PC-9 (cell line): ENCODE results near the gene PRKAA2. TPM values are rescaled to one million over a fixed set of nuclear protein-coding genes. Genes with fewer than 3 reads are reported as not detected.

Source experiments
- BruUV-seq: library from RNA; stranded (reverse); fragments of 400-500 nt; replicated peaks from 2 replicates; lab custom pipeline; 2021; lab: Mats Ljungman, UMichigan
- CTCF ChIA-PET: fragments of 300-600 bp; sonication (Branson Sonifier 250); formaldehyde crosslinking; loops from one replicate; lab custom pipeline; 2022; ENCODE audit warnings: antibody characterized with exemption; lab: Charles Lee
- POLR2A ChIA-PET: fragments of 300-600 bp; sonication (Branson Sonifier 250); formaldehyde crosslinking; loops from one replicate; lab custom pipeline; 2022; ENCODE audit warnings: antibody characterized with exemption; ENCODE audit not compliant: unreplicated experiment; lab: Charles Lee
- DNase-seq, 2 experiments: peaks; one replicate each; pipeline versions ENCODE4 v3.0.0 to v3.0.0-alpha.2; 2015 to 2022; ENCODE audit warnings: mixed read lengths in 1 of 2
- H2AFZ ChIP-seq: fragments of 200-600 bp; sonication (generic); 2 replicates; pipeline ENCODE4 v1.8.1; 2017; ENCODE audit warnings: antibody characterized with exemption
- H3F3A ChIP-seq: fragments of 200-600 bp; sonication (generic); 2 replicates; pipeline ENCODE4 v1.8.1; 2017; ENCODE audit warnings: antibody characterized with exemption, mild to moderate bottlenecking, low read depth; ENCODE audit not compliant: insufficient read depth
- H3K27ac ChIP-seq: fragments of 200-600 bp; sonication (generic); 2 replicates; pipeline ENCODE4 v1.6.1; 2016; ENCODE audit warnings: mixed run types
- H3K27me3 ChIP-seq: fragments of 200-600 bp; sonication (generic); 2 replicates; pipeline ENCODE4 v1.6.1; 2016; ENCODE audit warnings: low read depth, mixed run types; ENCODE audit not compliant: insufficient read depth
- H3K36me3 ChIP-seq: fragments of 200-600 bp; sonication (generic); 2 replicates; pipeline ENCODE4 v1.6.1; 2016; ENCODE audit warnings: low read depth, mixed run types
- H3K4me1 ChIP-seq: fragments of 200-600 bp; sonication (generic); replicated peaks from 2 replicates; pipeline ENCODE4 v1.6.1; 2016; ENCODE audit warnings: mixed run types; ENCODE audit not compliant: insufficient read depth
- H3K4me2 ChIP-seq: fragments of 200-600 bp; sonication (generic); 2 replicates; pipeline ENCODE4 v1.6.1; 2017; ENCODE audit warnings: mixed run types
- H3K4me3 ChIP-seq: fragments of 200-600 bp; sonication (generic); 2 replicates; pipeline ENCODE4 v1.6.1; 2016; ENCODE audit warnings: mixed run types
- H3K79me2 ChIP-seq: fragments of 200-600 bp; sonication (generic); 2 replicates; pipeline ENCODE4 v1.6.1; 2017; ENCODE audit warnings: low read depth, mixed run types
- H3K9me2 ChIP-seq: fragments of 200-600 bp; sonication (generic); 2 replicates; pipeline ENCODE4 v1.8.1; 2017; ENCODE audit warnings: mild to moderate bottlenecking; ENCODE audit not compliant: insufficient read depth
- H3K9me3 ChIP-seq: fragments of 200-600 bp; sonication (generic); 2 replicates; pipeline ENCODE4 v1.8.1; 2016; ENCODE audit warnings: low read depth; ENCODE audit not compliant: insufficient read depth
- H4K20me1 ChIP-seq: fragments of 200-600 bp; sonication (generic); 2 replicates; pipeline ENCODE4 v1.8.1; 2017; ENCODE audit not compliant: insufficient read depth
- CTCF ChIP-seq: fragments of 200-600 bp; sonication (generic); conservative IDR thresholded peaks from 2 replicates; pipeline ENCODE4 v1.6.1; 2017; ENCODE audit warnings: mixed run types, antibody characterized with exemption, mild to moderate bottlenecking, moderate library complexity
- EZH2 ChIP-seq: fragments of 200-600 bp; sonication (generic); IDR thresholded peaks from 2 replicates; pipeline ENCODE4 v1.8.0; 2017; ENCODE audit warnings: antibody characterized with exemption, low read depth
- intact Hi-C: fragments of 100-400 bp; cut with micrococcal nuclease; formaldehyde crosslinking; loops from one replicate; pipeline ENCODE4 v1.10.0; 2022; ENCODE audit not compliant: unreplicated experiment
- total RNA-seq: library from RNA; stranded (reverse); gene quantifications from 2 replicates; pipeline ENCODE4 v1.2.3, GENCODE V29; 2021

Gene PRKAA2
- total RNA-seq, 1 experiment from 2014 or later: 5.0 TPM

- Histone ChIP-seq H3K27me3 (no peaks in the 10 kb centered on the region), H3K79me2 (peaks cover 2% of the 10 kb centered on the region; the same call in 1 of the 2 replicates), H3F3A (no peaks in the 10 kb centered on the region), H3K4me2 (no peak overlapping the region), H4K20me1 (no peaks in the 10 kb centered on the region), H3K9me2 (no peaks in the 10 kb centered on the region), H3K4me1 (no peaks in the 10 kb centered on the region), H2AFZ (no peak overlapping the region), H3K27ac (no peak overlapping the region), H3K9me3 (no peaks in the 10 kb centered on the region), H3K36me3 (0 out of 2 replicates have a peak, but pooled peaks cover 3% of the 10 kb centered on the region), H3K4me3 (no peak overlapping the region)
- TF ChIP-seq CTCF (no peak), EZH2 (no peak)
- BruUV-seq: no TSS peak
- CTCF ChIA-PET: no interaction called here
- POLR2A ChIA-PET: no interaction called here
- no peak for DNase-seq
- intact Hi-C loops: no loop called here
These were observed 20.3 kb downstream of the PRKAA2 start for GRCh38 chr1:56665384-56665783.

GRCh38 chr1:56666112-56666608 is 21.0 kb downstream of the PRKAA2 start:
- Histone ChIP-seq H4K20me1 (no peaks in the 10 kb centered on the region), H3K27ac (no peak overlapping the region), H3K4me1 (no peaks in the 10 kb centered on the region), H3K4me2 (no peak overlapping the region), H2AFZ (no peak overlapping the region), H3F3A (no peaks in the 10 kb centered on the region), H3K36me3 (0 out of 2 replicates have a peak, but pooled peaks cover 3% of the 10 kb centered on the region), H3K79me2 (peaks cover 5% of the 10 kb centered on the region; the same call in 1 of the 2 replicates), H3K9me3 (no peaks in the 10 kb centered on the region), H3K4me3 (no peak overlapping the region), H3K27me3 (no peaks in the 10 kb centered on the region), H3K9me2 (no peaks in the 10 kb centered on the region)
- POLR2A ChIA-PET: no interaction called here
- intact Hi-C loops: no loop called here
- no peak for TF ChIP-seq EZH2
- no peak for TF ChIP-seq CTCF
- CTCF ChIA-PET: no interaction called here
- no TSS peak for BruUV-seq
- DNase-seq: no peak

- no peak for TF ChIP-seq CTCF
- TF ChIP-seq EZH2: no peak
- BruUV-seq: no TSS peak
- H3K36me3 ChIP-seq: no peaks in the 10 kb centered on the region
- H3K4me1 ChIP-seq: no peaks in the 10 kb centered on the region
- no peak overlapping the region for H3K4me3 ChIP-seq
- H3K4me2 ChIP-seq: no peak overlapping the region
- no peak overlapping the region for H2AFZ ChIP-seq
- peaks cover 5% of the 10 kb centered on the region; the same call in 1 of the 2 replicates for H3K79me2 ChIP-seq
- no peaks in the 10 kb centered on the region for H3F3A ChIP-seq
- H3K27me3 ChIP-seq: no peaks in the 10 kb centered on the region
- no peak for DNase-seq
- no peak overlapping the region for H3K27ac ChIP-seq
- H3K9me3 ChIP-seq: no peaks in the 10 kb centered on the region
- intact Hi-C loops: no loop called here
- CTCF ChIA-PET: no interaction called here
- no peaks in the 10 kb centered on the region for H4K20me1 ChIP-seq
- H3K9me2 ChIP-seq: no peaks in the 10 kb centered on the region
- POLR2A ChIA-PET: no interaction called here
These were observed 25.2 kb downstream of the PRKAA2 start for GRCh38 chr1:56670350-56670749.
